ENCODE data around the gene TPPP.
"Not testable (repeated sequence)": the region's sequence is repeated elsewhere in the genome, so short reads cannot be mapped to it uniquely, and the experiment has no call there.

Gene TPPP

DNA sequence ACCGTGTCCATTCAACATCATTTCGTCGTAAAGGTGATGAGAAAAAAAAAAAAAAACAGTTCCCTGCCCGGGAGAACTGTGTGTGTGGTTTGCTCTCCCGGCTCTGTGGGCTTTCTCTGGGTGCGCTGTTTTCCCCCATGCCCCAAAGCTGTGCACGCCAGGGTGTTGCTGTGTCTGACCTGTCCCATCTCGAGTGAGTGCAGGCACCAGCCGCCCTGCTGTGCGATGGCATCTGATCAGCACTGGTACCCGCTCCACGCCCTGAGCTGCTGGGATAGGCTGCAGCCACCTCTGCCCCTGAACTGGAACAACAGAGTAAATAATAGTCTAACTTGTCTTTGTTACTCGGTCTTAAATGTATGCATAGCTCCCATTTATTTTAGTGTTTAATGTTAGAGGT is 47.7 kb downstream of the TPPP start:
- no peak for DNase-seq (ENCODE audit: low spot score)

DNA sequence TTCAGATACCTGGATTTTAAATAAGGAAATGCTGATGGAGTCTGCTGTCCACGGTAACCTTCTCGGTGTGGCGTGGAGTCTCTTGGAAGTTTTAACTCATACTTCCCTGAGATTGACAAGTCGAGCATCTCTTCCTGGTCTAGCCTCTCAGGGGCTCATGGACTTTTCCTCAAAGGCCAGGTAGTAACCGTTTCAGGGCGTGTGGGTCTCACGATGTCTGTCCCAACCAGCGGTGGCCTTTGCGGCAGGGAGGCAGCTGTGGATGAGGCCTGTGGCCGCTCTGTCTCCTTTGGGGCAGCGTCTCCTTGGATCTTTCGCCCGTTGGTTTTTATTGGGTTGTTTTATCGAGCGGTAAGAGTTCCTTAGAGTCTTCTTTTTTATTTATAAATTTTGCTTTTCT is 48.2 kb downstream of the TPPP start:
- DNase-seq (ENCODE audit: low spot score): no peak

DNA sequence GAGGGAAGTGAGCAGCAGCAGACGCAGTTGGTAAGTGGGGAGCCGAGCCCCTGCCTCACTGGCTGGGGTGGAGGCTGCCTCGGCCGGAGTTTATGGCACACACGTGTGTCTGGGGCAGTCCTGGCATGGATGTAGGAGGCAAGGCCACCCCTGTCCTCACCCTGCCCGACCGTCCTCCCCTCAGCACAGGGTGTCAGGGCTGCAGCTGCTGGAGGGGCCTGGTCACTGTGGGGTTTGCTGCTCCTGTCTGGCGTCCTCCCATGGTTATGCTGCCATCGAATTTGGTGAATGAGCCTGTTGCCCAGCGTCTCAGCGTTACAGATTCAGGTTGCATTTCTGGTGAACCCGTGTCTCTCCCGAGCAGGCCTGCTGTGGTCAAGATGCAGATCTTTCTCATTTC is 48.6 kb downstream of the TPPP start:
- no peak for DNase-seq (ENCODE audit: low spot score)

DNA sequence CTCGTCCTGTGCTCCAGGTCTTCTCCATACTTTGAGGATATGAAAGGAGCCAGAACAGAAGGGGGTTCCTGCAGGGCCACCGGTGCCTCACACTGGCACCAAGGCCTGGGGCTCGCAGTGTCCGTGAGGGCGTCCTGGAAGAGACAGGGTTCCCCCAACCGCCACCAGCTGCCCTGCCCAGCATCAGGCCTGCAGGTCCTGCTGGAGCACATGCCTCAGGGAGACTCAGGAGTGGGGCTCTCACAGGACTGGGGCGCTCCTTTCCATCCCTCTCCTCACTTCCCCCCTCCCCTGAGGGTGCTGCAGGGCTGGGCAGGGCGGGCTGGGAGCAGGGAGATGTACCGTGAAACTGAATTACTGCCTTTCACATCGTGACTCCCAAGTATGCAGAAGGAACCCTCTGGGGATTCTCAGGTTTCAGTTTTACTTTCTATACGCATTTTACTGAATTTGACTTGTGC is 49.3 kb downstream of the TPPP start:
- no peak for DNase-seq (ENCODE audit: low spot score)

DNA sequence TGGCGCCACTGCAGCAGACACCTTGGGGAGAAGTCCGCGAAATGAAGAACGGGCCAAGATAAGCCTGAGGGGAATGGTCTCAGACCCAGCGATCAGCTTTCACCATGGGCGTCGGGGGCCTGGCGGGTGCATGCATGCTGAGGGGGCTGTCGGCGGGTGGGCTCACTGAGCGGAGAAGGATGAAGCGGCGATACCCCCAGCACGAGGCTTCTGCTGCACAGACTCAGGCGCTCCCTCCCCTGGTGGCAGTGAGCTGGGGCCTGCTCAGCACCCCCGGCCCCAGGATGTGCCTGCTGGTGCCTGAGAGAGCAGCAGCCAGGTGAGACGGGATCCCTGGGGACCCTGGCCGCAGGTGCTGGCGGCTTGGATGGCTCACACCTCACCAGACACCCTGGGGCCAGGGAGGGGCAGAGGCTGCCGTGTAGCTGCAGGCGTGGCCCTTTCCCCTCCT is 49.8 kb downstream of the TPPP start:
- no peak for DNase-seq (ENCODE audit: low spot score)

DNA sequence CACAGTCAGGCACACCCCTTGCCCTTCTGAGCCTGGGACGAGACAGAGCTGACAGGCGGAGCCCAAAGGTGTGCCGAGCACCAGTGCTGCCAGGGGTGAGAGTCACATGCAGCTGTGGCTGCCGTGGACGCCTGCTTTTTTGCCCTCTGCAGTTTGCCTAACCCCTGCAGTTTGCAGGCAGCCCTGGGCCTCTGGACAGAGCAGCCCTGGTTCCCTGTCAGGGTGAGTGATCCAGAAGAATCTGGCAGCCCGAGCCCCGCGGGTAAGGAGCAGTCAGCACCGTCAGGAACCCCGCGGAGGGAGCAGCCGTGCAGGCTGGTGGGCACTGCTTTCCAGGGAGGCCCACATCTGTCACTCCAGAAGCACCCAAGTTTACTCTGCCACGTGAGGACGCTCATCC is 50.7 kb downstream of the TPPP start:
- no peak for DNase-seq (ENCODE audit: low spot score)

DNA sequence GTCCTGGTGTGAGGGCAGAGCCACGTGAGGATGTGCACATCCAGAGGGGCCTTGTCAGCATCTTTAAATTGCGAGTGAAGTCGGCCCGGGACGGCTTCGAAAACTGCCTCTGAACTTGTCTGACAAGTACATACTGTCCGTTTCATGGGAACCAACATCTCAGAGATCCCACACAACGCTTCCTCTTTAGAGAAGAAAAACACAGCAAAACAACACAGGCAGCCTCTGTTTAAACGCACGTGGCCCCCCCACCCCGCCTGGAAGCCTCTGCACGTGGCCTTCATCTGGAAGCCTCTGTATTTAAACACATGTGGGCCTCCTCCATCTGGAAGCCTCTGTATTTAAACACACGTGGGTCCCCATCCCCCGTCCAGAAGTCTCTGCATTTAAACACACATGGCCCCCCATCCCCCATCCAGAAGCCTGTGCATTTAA is 51.8 kb downstream of the TPPP start:
- DNase-seq (ENCODE audit: low spot score): no peak

DNA sequence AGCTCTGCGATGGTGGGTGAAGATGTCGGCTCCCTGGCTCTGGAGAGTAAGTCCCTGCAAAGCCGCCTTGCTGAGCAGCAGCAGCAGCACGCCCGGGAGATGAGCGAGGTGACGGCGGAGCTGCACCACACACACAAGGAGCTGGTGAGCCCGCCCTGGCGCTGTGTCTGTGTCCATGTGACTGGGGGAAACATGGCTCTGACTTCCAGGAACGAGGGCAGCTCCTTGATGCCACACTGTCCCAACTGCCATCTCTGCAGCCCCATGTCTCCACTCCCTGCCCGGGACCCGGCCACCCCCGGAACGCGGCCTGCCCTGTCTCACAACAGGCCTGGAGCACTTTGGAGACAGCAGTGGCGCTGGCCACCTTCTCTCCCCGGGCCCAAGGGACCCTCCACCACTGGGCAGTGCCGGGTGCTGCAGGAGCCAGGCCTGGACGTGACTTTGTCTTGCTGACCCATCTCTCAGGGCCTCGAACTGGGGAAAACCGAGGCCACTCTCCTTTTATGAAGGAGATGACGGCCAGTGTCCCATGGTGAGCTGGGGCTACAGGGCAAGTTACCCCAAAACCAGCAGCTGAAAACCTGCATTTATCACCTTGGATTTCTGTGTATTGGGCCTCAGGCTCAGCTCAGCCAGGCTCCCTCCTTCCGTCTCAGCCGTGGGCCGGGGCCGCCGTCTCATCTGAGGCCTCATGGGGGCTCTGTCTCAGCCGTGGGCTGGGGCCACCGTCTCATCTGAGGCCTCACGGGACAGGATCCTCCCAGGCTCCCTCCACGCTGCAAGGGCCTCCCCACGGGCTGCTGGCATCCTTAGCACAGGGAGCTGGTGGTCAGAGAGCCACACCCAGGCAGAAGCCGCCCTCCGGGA is 52.5 kb downstream of the TPPP start:
- no peak for DNase-seq (ENCODE audit: low spot score)

DNA sequence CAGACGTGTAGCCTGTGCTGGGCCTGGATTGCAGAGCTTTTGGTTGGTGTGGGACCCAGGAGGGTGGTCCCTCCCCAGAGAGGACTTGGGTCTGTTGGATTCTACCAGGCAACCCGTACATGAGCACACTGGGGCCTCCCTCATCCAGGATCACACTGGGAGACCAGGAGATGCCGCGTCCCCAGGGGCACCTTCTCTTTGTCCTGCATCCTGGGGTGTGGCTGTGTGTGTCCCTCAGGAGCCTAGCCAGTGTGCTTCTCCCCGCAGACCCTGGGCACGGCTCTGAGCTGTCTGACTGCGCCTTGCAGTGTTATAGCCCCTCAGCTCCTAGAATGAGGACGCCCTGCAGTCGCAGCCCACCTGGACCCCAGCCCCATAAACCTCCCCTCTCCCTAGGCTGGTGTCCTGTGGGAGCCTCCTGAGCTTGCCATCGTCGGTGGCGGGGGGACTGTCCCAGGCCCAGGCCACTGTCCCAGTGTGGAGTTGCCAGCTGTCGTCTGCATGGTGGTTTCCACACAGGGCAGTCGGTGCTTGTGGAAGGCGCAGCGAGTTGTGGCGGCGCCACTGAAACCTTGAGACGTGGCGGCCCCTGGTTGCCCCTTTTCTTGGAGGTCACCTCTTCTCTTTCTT is 53.5 kb downstream of the TPPP start:
- no peak for DNase-seq (ENCODE audit: low spot score)

DNA sequence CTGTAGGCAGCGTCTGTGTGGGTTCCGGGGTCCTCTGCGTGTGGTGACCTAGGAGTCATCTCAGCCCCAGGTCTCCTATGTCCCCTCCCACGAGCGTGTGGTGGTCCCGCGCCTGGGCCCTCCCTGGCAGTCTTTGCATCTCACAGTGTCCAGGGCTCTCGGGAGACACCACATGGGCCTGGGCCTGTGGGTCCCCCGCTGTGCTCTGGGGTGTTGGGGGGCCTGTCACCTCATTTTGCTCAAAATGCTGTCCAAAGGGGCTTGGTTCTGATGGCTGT is 54.0 kb downstream of the TPPP start:
- no peak for DNase-seq (ENCODE audit: low spot score)

DNA sequence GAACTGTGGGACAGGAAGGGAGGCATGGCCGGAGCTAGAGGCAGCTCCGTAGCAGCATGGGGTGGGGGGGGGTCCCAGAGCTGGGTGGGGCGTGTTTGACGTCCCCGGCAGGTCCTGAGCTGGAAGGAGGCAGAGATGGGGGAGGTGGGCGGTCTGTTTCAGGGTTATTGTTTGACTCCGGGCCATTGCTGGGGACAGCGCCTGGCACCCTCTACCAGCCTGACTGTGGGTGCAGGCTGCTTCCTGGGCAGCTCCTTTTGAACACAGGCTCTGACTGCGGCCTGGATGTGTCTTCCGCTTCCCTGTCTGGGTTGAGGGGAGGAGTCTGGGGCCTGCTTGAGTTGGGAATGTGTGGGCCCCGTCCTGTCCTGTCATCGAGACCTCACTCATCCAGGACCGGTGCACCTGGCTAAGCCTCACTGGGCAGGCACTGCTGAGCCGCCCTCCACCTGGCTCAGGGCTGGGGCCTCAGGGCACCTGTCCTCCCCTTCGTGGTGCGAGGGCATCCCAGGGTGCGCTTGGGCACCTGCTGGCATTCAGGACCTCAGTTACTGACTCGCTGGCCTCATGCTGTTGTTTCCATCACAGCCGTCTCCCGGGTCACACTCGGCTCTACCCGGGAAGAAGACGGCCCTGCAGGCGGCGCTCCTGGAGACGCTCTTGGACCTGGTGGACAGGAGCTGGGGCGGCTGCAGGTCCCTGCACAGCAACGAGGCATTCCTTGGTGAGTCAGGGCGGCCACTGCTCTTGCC is 54.5 kb downstream of the TPPP start:
- DNase-seq (ENCODE audit: low spot score): peak; percentile 54

DNA sequence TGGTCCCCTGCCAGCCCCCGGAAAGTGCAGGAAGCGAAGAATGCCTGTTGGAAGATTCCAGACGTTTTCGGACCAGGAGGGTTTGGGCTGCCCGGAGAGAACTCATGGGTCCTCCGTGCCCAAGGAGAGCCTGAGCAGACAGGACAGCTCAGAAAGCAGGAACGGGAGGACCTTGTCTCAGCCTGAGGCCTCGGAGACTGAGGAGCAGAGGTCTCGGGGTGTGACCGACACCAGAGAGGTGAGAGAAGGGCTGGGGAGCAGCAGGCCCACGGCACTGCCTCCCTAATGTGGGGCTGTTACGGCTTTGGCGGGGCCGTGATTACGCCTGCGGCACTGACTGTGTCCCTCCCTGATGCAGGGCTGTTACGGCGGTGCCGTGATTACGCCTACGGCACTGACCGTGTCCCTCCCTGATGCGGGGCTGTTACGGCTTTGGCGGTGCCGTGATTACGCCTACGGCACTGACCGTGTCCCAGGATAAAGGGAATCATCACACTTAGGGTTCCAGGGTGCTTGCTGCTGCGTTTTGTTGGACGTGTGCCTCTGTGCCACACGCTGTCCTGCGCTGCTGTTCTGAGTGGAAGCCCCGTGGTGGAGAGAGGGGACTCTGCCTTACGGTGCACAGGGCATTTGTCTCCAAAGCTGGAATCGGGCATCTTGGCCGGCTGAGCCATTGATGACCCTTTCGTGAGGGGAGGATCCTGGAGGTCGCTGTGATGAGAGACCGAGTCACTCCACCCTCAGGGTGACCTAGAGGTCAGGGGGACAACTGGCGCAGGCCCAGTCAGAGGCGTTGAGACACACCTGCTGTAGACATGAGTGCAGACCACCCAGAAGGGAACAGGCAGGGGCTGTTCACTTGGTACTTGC is 55.3 kb downstream of the TPPP start:
- DNase-seq (ENCODE audit: low spot score): peak; percentile 60

DNA sequence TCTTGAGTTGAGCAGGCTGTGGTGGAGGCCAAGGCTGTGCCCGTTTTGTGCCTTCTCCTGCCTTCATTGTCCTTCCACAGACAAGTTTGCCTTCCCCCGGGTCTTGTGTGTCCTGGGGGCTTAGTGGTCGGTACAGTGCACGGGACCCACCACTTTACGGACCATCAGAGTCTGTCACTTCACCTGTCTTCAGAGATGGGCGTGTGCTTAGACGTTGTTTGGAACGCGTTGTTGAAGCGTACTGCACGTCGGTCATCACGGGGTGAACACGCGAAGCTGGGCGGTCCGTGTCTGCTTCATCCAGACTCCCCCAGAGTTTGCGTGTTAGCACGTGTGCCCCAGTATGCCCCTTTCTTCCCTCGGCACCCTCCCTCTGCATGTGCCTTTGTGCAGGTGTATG is 56.2 kb downstream of the TPPP start:
- DNase-seq (ENCODE audit: low spot score): peak; percentile 15

DNA sequence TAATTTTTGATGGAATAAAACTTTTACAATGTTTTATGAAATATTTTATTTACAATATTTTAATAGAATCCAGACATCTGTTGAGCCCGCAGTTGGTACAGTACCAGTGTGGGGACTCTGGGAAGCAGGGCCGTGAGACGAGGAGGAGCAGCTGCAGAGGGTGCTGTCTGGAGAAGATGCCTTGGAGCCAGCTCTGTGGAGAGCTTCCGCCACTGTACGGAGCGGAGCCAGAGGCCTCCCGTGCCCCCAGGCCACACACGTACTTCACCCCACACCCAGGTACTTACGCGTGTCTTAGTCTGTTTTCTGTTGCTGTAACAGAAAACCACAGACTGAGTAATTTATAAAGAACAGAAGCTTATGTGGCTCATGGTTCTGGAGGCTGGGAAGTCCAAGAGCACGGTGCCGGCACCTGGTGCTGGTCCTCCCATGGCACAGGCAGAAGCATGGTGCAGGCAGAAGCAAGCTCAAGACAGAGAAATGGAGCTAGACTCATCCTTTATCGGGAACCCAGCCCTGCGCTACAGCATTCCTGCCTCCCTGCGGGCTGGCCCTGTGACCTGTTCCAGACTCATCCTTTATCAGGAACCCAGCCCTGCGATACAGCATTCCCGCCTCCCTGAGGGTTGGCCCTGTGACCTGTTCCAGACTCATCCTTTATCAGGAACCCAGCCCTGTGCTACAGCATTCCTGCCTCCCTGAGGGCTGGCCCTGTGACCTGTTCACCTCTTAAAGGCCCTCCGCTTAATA is 57.7 kb downstream of the TPPP start:
- peak; percentile 52 for DNase-seq (ENCODE audit: low spot score)

DNA sequence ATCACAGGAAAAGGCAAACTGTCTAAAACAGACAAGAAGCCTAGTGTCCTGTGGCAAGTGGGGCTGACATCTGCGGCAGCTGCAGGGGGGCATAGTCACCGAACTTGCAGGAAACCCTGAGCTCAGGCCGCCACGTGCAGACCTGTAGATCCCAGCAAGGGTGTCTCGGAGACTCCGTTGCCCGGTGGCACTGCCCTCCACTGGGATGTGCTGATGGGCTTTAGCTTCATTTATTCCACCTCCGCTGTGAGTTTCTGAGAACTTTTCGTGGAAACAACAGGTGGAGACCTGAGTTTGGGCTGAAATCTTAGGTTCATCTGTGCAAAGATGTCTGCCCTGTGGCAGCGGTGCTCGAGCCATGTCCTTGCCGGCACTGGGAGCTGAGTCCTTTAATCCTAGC is 59.0 kb downstream of the TPPP start:
- DNase-seq (ENCODE audit: low spot score): peak; percentile 15

DNA sequence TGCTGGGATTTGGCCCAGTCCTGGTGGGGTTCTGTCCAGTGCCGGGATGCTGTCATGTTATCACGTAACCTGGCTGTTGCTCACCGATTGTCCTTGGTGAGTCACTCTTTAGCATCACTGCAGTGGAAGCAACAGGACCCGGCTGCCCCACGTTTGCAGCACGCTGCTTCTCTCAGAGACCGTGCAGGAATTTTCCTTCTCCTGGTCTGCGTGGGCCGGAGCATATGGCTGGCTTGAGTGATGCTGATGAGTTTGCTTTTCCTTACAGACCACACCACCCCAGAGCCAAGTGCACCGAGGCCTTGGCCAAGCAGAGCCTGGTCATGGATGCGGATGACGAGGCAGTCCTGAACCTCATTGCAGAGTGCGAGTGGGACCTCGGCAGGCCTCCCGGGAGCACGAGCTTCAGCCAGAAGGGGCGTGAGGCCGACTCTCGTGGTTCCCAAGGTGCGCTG is 59.6 kb downstream of the TPPP start:
- peak; percentile 53 for DNase-seq (ENCODE audit: low spot score)

DNA sequence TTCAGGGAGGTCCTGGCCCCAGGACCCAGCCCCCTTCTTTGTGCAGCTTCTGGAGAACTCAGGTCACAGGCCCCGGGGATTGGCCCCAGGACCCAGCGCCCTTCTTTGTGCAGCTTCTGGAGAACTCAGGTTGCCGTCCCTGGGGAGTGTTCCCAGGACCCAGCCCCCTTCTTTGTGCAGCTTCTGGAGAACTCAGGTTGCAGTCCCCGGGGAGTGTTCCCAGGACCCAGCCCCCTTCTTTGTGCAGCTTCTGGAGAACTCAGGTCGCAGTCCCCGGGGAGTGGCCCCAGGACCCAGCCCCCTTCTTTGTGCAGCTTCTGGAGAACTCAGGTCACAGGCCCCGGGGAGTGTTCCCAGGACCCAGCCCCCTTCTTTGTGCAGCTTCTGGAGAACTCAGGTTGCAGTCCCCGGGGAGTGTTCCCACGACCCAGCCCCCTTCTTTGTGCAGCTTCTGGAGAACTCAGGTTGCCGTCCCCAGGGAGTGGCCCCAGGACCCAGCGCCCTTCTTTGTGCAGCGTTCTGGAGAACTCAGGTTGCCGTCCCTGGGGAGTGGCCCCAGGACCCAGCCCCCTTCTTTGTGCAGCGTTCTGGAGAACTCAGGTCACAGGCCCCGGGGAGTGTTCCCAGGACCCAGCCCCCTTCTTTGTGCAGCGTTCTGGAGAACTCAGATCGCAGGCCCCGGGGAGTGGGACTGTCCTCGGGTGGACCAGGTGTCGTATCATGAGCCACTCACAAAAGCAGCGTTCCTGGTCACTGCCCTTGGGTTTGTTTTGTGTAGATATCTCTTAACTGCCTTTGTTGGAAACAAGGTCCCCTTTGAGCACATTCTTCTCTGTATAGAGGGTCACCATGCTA is 64.6 kb downstream of the TPPP start:
- DNase-seq (ENCODE audit: low spot score): not testable (repeated sequence)

DNA sequence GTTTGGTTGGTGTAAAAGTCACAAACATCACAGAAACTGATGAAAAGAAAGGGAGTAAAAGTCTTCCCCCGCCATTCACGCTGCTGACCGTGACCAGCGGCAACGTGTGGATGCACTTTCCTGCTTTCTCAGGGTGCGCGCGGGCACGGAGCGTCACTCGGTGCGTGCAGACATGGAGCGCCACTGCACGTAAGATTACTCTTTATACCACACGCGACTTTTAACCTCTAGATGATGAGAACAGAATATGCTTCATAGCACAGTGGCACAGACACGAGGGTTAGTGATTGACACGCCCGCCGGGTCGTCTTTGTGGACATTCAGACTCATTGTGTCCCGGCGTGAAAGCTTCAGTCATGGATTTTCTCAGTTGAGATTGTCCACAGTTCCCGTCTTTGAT is 65.3 kb downstream of the TPPP start:
- no peak for DNase-seq (ENCODE audit: low spot score)

DNA sequence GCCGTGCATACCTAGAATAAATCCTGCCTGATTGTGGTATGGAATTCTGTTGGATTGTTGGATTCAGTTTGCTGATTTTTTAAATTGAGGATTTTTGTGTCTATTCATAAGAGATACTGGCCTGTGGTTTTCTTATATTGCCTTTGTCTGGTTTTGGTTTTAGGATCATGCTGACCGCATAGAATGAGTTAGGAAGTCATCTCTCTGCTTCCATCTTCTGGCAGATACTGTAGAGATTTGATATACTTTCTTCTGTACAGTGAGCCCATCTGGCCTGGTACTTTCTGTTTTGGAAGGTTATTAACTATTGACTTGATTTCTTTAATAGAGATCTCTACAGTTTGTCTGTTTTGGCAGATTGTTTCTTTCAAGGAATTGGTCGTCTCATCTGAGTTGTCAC is 66.3 kb downstream of the TPPP start:
- no peak for DNase-seq (ENCODE audit: low spot score)

DNA sequence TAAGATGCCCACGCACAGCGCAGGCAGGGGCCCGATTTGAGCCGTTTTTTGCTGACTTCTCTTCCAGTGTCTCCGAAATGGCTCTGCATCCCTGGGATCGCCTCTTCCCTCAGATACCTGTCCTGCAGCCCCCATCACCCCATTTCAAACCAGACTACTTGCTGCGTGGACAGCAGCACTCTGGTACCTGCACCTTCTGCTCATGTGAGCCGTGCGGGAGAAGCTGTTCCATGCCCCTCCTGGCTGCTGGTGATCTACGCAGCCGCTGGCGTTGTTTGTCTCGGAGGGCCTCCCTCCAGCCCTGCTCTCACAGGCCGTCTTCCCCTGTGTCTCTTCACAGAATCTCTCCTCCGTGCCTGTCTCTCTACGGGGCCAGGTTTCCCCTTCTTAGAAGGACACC is 67.6 kb downstream of the TPPP start:
- DNase-seq (ENCODE audit: low spot score): no peak

All from left forelimb (tissue), 1 donor.